Adrenal gland (tissue), 5 donors: Measurements from ENCODE around the gene DOCK11.

Experiments used
- CTCF ChIP-seq, 6 experiments: fragments of 450-650 bp in 4 of 6; fragments of 200-600 bp in 2 of 6; sonication (generic) in 1 of 6; IDR thresholded peaks; 1 replicate in 5 of 6; 2 replicates in 1 of 6; pipeline versions ENCODE4 v1.5.1 to v1.8.0; 2016 to 2021; ENCODE audit warnings: antibody characterized with exemption in 6 of 6, mild to moderate bottlenecking in 2 of 6, moderate library complexity in 1 of 6
- POLR2A ChIP-seq, 2 donors: fragments of 450-650 bp; IDR thresholded peaks; one replicate each; pipeline ENCODE4 v1.6.1; 2017; ENCODE audit warnings: antibody characterized with exemption in 2 of 2, mild to moderate bottlenecking in 2 of 2, moderate library complexity in 1 of 2
- donor health status: DM: no; HTN: no; CAD: no.

GRCh38 chrX:118448273-118448783, 47.3 kb upstream of the DOCK11 start:
- TF ChIP-seq POLR2A (IDR thresholded peaks at IDR 0.05) (no peak), CTCF (IDR thresholded peaks at IDR 0.05) (no peak)
